Endothelial cell of umbilical vein (primary cell): Measurements from ENCODE around the gene MT1X.

ENCODE experiments used
- CTCF ChIP-seq, 2 donors: IDR thresholded peaks; 1 replicate in 1 of 2; 2 replicates in 1 of 2; pipeline ENCODE4 v1.5.1; 2011; ENCODE audit warnings: low read length in 2 of 2, mild to moderate bottlenecking in 2 of 2, moderate library complexity in 2 of 2, control low read depth in 1 of 2, inconsistent platforms in 1 of 2, low read depth in 1 of 2; ENCODE audit not compliant: insufficient read depth in 1 of 2; ENCODE audit errors: extremely low read depth in 1 of 2
- EZH2 ChIP-seq: IDR thresholded peaks from 2 replicates; pipeline ENCODE4 v1.6.1; 2012; ENCODE audit warnings: borderline replicate concordance, low read depth, mild to moderate bottlenecking, moderate library complexity, low read length, inconsistent platforms; ENCODE audit not compliant: severe bottlenecking
- MYC ChIP-seq: IDR thresholded peaks from one replicate; pipeline ENCODE4 v1.6.1; 2011; ENCODE audit warnings: mild to moderate bottlenecking, low read depth, low read length
- POLR2A ChIP-seq: IDR thresholded peaks from 2 replicates; pipeline ENCODE4 v1.6.1; 2012; ENCODE audit warnings: low read depth, mild to moderate bottlenecking, control low read depth, low read length
- POLR2AphosphoS5 ChIP-seq: IDR thresholded peaks from 2 replicates; pipeline ENCODE4 v1.6.1; 2012; ENCODE audit warnings: low read depth, mild to moderate bottlenecking, control low read depth, low read length, moderate library complexity; ENCODE audit not compliant: insufficient read depth

GRCh38 chr16:56724191-56724590 lies 41.9 kb downstream of the MT1X start:
- no peak for TF ChIP-seq CTCF (IDR thresholded peaks at IDR 0.05; ENCODE audit: extremely low read depth in 1 of 2, insufficient read depth in 1 of 2, low read depth in 1 of 2, low read length in 2 of 2)
- TF ChIP-seq POLR2AphosphoS5: no peak
- no peak for TF ChIP-seq EZH2
- no peak for TF ChIP-seq POLR2A
- TF ChIP-seq MYC: no peak
